WERI-Rb-1 (cell line): ENCODE measurements around the gene BIN1.

Experiments used
- DNase-seq: peaks from one replicate; pipeline ENCODE4 v3.0.0-alpha.2; 2020
- H3K27ac ChIP-seq: fragments of 250-450 bp; sonication (Bioruptor Pico); 2 replicates; pipeline ENCODE4 v1.5.1; 2020; ENCODE audit warnings: mild to moderate bottlenecking, moderate library complexity
- H3K27me3 ChIP-seq: fragments of 250-450 bp; sonication (Bioruptor Pico); 2 replicates; pipeline ENCODE4 v1.5.1; 2021; ENCODE audit warnings: mild to moderate bottlenecking, low read depth, moderate library complexity; ENCODE audit not compliant: insufficient read depth, severe bottlenecking
- H3K36me3 ChIP-seq: fragments of 250-450 bp; sonication (Bioruptor Pico); 2 replicates; pipeline ENCODE4 v1.5.1; 2020; ENCODE audit warnings: mild to moderate bottlenecking, moderate library complexity
- H3K4me3 ChIP-seq: 2 replicates; pipeline ENCODE4 v1.5.1; 2011; ENCODE audit warnings: low read depth, mild to moderate bottlenecking, control low read depth, low read length
- H3K9me3 ChIP-seq: fragments of 250-450 bp; sonication (Bioruptor Pico); 2 replicates; pipeline ENCODE4 v1.5.1; 2021; ENCODE audit warnings: mild to moderate bottlenecking, moderate library complexity; ENCODE audit not compliant: severe bottlenecking
- TF ChIP-seq, protein P1 (sequence below): IDR thresholded peaks from 2 replicates; pipeline ENCODE4 v1.5.1; 2011; ENCODE audit warnings: low read depth, mild to moderate bottlenecking, control low read depth, inconsistent platforms, low read length

The BIN1 gene

DNA sequence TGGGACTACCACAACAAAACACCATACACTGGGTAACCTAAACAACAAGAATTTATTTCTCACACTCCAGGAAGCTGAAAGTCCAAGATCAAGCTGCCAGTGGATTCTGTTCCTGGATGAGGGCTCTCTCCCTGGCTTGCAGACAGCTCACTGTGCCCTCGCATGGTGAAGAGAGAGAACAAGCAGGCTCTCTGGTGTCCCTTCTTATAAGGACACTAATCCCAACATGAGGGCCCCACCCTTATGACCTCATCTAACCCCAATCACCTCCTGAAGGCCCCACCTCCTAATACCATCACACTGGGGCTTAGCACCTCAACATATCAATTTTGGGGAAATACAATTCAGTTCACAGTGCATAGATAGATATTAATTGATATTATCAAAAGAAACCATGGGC lies 83.5 kb downstream of the BIN1 start:
- H3K9me3 ChIP-seq: peaks cover 6% of the 10 kb centered on the region
- no peaks in the 10 kb centered on the region for H3K27me3 ChIP-seq
- no peaks in the 10 kb centered on the region for H3K36me3 ChIP-seq
- H3K4me3 ChIP-seq: no peak overlapping the region
- TF ChIP-seq, protein P1, sequence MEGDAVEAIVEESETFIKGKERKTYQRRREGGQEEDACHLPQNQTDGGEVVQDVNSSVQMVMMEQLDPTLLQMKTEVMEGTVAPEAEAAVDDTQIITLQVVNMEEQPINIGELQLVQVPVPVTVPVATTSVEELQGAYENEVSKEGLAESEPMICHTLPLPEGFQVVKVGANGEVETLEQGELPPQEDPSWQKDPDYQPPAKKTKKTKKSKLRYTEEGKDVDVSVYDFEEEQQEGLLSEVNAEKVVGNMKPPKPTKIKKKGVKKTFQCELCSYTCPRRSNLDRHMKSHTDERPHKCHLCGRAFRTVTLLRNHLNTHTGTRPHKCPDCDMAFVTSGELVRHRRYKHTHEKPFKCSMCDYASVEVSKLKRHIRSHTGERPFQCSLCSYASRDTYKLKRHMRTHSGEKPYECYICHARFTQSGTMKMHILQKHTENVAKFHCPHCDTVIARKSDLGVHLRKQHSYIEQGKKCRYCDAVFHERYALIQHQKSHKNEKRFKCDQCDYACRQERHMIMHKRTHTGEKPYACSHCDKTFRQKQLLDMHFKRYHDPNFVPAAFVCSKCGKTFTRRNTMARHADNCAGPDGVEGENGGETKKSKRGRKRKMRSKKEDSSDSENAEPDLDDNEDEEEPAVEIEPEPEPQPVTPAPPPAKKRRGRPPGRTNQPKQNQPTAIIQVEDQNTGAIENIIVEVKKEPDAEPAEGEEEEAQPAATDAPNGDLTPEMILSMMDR: 0 out of 2 replicates have a peak, but pooled peaks have one; percentile 2
- no peak for DNase-seq
- no peak overlapping the region for H3K27ac ChIP-seq

DNA sequence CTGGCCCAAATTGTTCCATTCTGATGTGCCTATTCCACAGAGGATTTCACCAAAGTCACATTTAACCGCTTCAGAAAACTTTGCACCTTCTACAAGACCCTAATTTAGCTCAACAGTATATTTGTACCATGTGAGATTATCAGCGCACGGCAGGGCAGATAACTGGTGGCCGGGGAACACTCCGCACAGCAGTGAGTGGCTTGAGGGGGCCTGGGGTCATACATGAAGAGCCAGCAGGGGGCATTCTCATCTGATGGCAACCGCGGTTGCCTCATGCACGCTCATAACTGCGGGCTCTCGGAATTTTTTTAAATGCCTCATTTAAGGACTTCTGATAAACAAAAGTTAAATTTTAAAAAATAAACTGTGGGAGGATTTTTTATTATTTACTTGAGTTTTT lies 84.1 kb downstream of the BIN1 start:
- DNase-seq: no peak
- Histone ChIP-seq H3K9me3 (peaks cover 6% of the 10 kb centered on the region), H3K36me3 (no peaks in the 10 kb centered on the region), H3K4me3 (no peak overlapping the region), H3K27ac (no peak overlapping the region), H3K27me3 (no peaks in the 10 kb centered on the region)
- TF ChIP-seq, protein P1: no peak

DNA sequence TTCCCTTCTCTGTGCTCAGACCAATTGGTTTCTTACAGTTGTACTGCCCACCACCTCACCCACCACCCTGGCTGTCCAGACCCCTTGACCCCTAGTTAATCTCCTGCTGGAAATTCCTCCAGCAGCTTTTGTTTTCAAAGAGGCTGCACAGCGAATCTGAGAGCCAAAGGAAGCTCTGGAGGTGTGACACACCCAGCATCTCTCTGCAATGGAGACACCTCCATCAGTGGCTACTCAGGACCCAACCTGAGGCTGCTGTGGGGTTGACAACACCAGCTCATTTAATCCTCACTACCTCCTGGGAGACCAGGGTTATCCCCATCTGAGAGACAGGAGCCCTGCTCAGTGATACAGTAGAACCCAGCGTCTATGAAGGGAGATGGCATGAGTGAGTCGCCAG lies 86.4 kb downstream of the BIN1 start:
- peaks cover 6% of the 10 kb centered on the region for H3K9me3 ChIP-seq
- H3K36me3 ChIP-seq: no peaks in the 10 kb centered on the region
- H3K27ac ChIP-seq: no peak overlapping the region
- DNase-seq: no peak
- H3K27me3 ChIP-seq: no peaks in the 10 kb centered on the region
- H3K4me3 ChIP-seq: no peak overlapping the region
- TF ChIP-seq, protein P1: no peak

DNA sequence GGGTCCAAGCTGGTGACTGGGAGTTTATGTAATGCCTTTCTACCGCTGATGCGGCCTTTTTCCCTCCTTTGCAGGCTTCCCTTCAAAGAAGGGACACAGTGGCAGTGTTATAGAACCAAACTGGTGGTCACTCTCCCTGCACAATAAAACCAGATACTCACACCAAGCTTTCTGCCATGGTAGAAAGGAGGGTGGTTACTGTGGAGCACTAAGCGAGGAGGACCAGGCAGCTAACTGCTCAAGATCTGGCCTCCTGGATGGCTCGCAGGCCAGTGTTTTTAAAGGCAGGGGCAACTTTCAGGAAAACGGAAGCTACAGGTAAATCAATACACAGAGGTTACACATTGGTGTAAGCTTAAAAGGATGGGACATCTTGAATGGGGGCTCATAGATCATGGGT lies 89.4 kb downstream of the BIN1 start:
- no peaks in the 10 kb centered on the region for H3K36me3 ChIP-seq
- TF ChIP-seq, protein P1: no peak
- H3K27me3 ChIP-seq: no peaks in the 10 kb centered on the region
- DNase-seq: no peak
- no peaks in the 10 kb centered on the region for H3K9me3 ChIP-seq
- H3K4me3 ChIP-seq: no peak overlapping the region
- no peak overlapping the region for H3K27ac ChIP-seq

DNA sequence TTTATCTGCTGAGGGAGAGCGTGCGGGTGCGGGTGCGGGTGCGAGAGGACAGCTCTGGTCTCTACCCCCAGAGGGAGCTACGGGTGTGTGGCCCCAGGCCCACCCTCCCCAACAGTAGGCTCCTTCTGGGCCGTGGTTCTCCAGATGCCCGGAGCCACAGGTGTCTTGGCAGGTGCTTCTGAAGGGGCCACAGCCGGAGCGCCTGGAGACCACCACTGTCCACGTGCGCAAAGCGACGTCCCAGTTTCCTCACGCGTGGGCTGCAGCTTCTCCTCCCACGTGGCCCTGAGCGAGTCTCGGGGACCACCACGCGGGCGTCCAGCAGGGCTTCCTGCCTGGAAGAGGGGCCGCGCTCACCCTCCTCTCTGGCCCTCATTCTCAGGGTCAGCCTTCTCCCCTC lies 90.6 kb downstream of the BIN1 start:
- TF ChIP-seq, protein P1: no peak
- H3K27ac ChIP-seq: no peak overlapping the region
- no peaks in the 10 kb centered on the region for H3K9me3 ChIP-seq
- no peaks in the 10 kb centered on the region for H3K36me3 ChIP-seq
- H3K27me3 ChIP-seq: no peaks in the 10 kb centered on the region
- DNase-seq: no peak
- H3K4me3 ChIP-seq: no peak overlapping the region

DNA sequence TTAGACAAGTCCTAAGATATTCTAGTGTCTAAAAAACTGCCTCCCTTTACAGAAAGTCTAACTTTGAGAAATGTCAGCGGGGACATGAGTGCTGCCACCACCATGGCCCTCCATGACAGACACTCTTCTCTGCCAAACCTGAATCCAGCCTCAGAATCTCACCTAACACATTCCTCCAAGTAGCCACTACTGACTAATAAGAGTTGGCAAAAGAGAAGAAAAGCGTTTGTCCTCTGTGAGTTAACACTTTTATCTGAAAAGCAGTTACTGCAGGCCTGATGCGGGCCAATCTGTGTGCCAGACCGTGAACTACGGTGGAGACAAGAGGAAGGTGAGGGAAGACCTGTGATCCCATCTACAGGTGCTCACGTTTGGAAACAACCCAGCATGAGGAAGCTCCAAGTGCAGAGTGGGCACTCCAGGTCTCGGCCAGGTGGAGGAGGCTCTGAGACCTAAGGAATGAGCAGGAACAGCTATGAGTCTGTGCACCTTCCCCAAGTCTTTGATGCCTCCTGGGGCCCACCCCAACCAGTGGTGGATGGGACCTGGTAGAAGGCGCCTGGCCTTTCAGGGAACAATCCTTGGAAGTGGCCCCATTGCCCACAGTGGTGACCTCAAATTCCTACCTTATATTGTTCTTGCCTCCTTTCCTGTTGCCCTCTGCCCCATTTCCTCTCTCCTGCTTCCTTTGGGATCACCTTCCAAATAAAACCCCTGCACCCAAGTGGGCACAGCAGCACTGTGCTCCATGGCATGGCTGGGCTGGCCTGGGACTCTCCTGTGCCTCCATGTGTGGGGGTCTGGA lies 91.6 kb downstream of the BIN1 start:
- Histone ChIP-seq H3K9me3 (no peaks in the 10 kb centered on the region), H3K4me3 (no peak overlapping the region), H3K27ac (no peak overlapping the region), H3K27me3 (no peaks in the 10 kb centered on the region), H3K36me3 (no peaks in the 10 kb centered on the region)
- no peak for DNase-seq
- TF ChIP-seq, protein P1: no peak
